H1 (cell line): Measurements from ENCODE around the gene SBF2. TPM values are rescaled to one million over a fixed set of nuclear protein-coding genes. Genes with fewer than 3 reads are reported as not detected.

ENCODE experiments used
- CTCF ChIA-PET: fragments of 300-600 bp; sonication (Branson Sonifier 250); formaldehyde crosslinking; loops from one replicate; lab custom pipeline; 2021; ENCODE audit not compliant: partially characterized antibody; lab: Charles Lee
- POLR2A ChIA-PET: fragments of 300-600 bp; sonication (Branson Sonifier 250); formaldehyde crosslinking; loops from one replicate; lab custom pipeline; 2021; ENCODE audit warnings: inconsistent platforms; ENCODE audit not compliant: partially characterized antibody; lab: Charles Lee
- DNase-seq, 2 experiments: peaks; one replicate each; pipeline versions ENCODE4 v3.0.0 to v3.0.0-alpha.2; 2010 to 2022; ENCODE audit warnings: low spot score in 2 of 2, low read depth in 1 of 2, mixed read lengths in 1 of 2
- FAIRE-seq: peaks from 2 replicates; lab custom pipeline; 2011; peaks lifted over from hg19 to GRCh38; lab: Jason Lieb, UNC
- H2AFZ ChIP-seq: 2 replicates; pipeline ENCODE4 v1.8.1; 2012; ENCODE audit warnings: low read length, inconsistent platforms
- H2AK5ac ChIP-seq: 2 replicates; pipeline ENCODE4 v1.6.1; 2013; ENCODE audit warnings: low read depth, low read length
- H2BK120ac ChIP-seq: replicated peaks from 2 replicates; pipeline ENCODE3; 2013; ENCODE audit warnings: low read depth, low read length, inconsistent platforms
- H2BK12ac ChIP-seq: 2 replicates; pipeline ENCODE4 v1.6.1; 2013; ENCODE audit warnings: low read depth, low read length
- H2BK15ac ChIP-seq: 2 replicates; pipeline ENCODE4 v1.6.1; 2013; ENCODE audit warnings: low read length
- H2BK20ac ChIP-seq: 2 replicates; pipeline ENCODE4 v1.6.1; 2013; ENCODE audit warnings: low read length
- H2BK5ac ChIP-seq: 2 replicates; pipeline ENCODE4 v1.6.1; 2013; ENCODE audit warnings: low read depth, low read length
- H3K14ac ChIP-seq: 2 replicates; pipeline ENCODE4 v1.6.1; 2013; ENCODE audit warnings: inconsistent platforms; ENCODE audit not compliant: insufficient read length
- H3K18ac ChIP-seq: 2 replicates; pipeline ENCODE4 v1.6.1; 2013; ENCODE audit warnings: low read length; ENCODE audit errors: extremely low read depth
- H3K23ac ChIP-seq: 2 replicates; pipeline ENCODE4 v1.6.1; 2013; ENCODE audit warnings: inconsistent platforms; ENCODE audit not compliant: insufficient read length
- H3K23me2 ChIP-seq: 2 replicates; pipeline ENCODE4 v1.6.1; 2013; ENCODE audit warnings: low read depth, low read length
- H3K27ac ChIP-seq: 2 replicates; pipeline ENCODE4 v1.6.1; 2011; ENCODE audit warnings: low read depth, low read length, inconsistent platforms
- H3K27me3 ChIP-seq, 4 experiments: replicated peaks in 1 of 4; 1 replicate in 1 of 4; 2 replicates in 3 of 4; pipeline versions ENCODE4 v1.6.1 to v1.8.1; 2011 to 2013; ENCODE audit warnings: low read length in 3 of 4, mild to moderate bottlenecking in 3 of 4, inconsistent platforms in 2 of 4, mixed read lengths in 2 of 4, moderate library complexity in 1 of 4; ENCODE audit not compliant: control insufficient read depth in 3 of 4, insufficient read depth in 3 of 4; ENCODE audit errors: extremely low read depth in 1 of 4
- H3K36me3 ChIP-seq, 4 experiments: 2 replicates each; pipeline versions ENCODE4 v1.6.1 to v1.8.1; 2011 to 2013; ENCODE audit warnings: mild to moderate bottlenecking in 4 of 4, low read length in 3 of 4, moderate library complexity in 2 of 4, control low read depth in 1 of 4, inconsistent platforms in 1 of 4; ENCODE audit not compliant: insufficient read depth in 4 of 4, control insufficient read depth in 2 of 4
- H3K4ac ChIP-seq: replicated peaks from 2 replicates; pipeline ENCODE3; 2013; ENCODE audit warnings: low read length, low read depth, mixed read lengths, inconsistent platforms; ENCODE audit not compliant: insufficient read length
- H3K4me1 ChIP-seq, 4 experiments: replicated peaks in 1 of 4; 1 replicate in 1 of 4; 2 replicates in 3 of 4; pipeline versions ENCODE4 v1.6.1 to v1.8.1; 2011 to 2013; ENCODE audit warnings: low read length in 3 of 4, inconsistent platforms in 2 of 4, mixed read lengths in 1 of 4; ENCODE audit not compliant: insufficient read depth in 4 of 4, control insufficient read depth in 3 of 4
- H3K4me2 ChIP-seq, 2 experiments: 2 replicates each; pipeline versions ENCODE4 v1.6.1 to v1.8.1; 2011 to 2013; ENCODE audit warnings: low read depth in 2 of 2, low read length in 2 of 2, control low read depth in 1 of 2, inconsistent platforms in 1 of 2, mild to moderate bottlenecking in 1 of 2; ENCODE audit not compliant: insufficient read depth in 1 of 2
- H3K4me3 ChIP-seq, 4 experiments: fragments of 200-600, 300-600 bp in 1 of 4; sonication (generic), shearing (Covaris generic), sonication (Bioruptor Twin) in 1 of 4; 2 replicates each; pipeline versions ENCODE4 v1.5.1 to v1.8.1; 2011 to 2016; ENCODE audit warnings: low read length in 4 of 4, low read depth in 3 of 4, control low read depth in 2 of 4, inconsistent platforms in 2 of 4, mild to moderate bottlenecking in 2 of 4, mixed read lengths in 1 of 4, moderate library complexity in 1 of 4; ENCODE audit not compliant: insufficient read depth in 2 of 4; ENCODE audit errors: extremely low read depth in 1 of 4
- H3K56ac ChIP-seq: replicated peaks from 2 replicates; pipeline ENCODE3; 2013; ENCODE audit warnings: low read depth, mild to moderate bottlenecking, mixed read lengths, low read length, inconsistent platforms; ENCODE audit not compliant: insufficient read length
- H3K79me1 ChIP-seq: 2 replicates; pipeline ENCODE4 v1.6.1; 2013; ENCODE audit warnings: low read depth, low read length, control low read depth
- H3K79me2 ChIP-seq, 2 experiments: 2 replicates each; pipeline versions ENCODE4 v1.6.1 to v1.8.1; 2012 to 2013; ENCODE audit warnings: low read length in 2 of 2, mild to moderate bottlenecking in 2 of 2, inconsistent platforms in 1 of 2; ENCODE audit not compliant: insufficient read depth in 2 of 2, control insufficient read depth in 1 of 2
- H3K9ac ChIP-seq, 4 experiments: replicated peaks in 1 of 4; 1 replicate in 1 of 4; 2 replicates in 3 of 4; pipeline versions ENCODE4 v1.6.1 to v1.8.1; 2011 to 2013; ENCODE audit warnings: low read depth in 3 of 4, low read length in 3 of 4, control low read depth in 2 of 4, mild to moderate bottlenecking in 2 of 4, moderate library complexity in 2 of 4, inconsistent platforms in 1 of 4; ENCODE audit errors: extremely low read depth in 1 of 4
- H3K9me3 ChIP-seq, 2 experiments: 2 replicates each; pipeline versions ENCODE4 v1.6.1 to v1.8.1; 2012 to 2013; ENCODE audit warnings: mild to moderate bottlenecking in 2 of 2, moderate library complexity in 2 of 2, control low read depth in 1 of 2, inconsistent platforms in 1 of 2, low read depth in 1 of 2, low read length in 1 of 2, mixed read lengths in 1 of 2; ENCODE audit not compliant: insufficient read depth in 2 of 2
- H4K20me1 ChIP-seq, 2 experiments: replicated peaks in 1 of 2; 2 replicates each; pipeline versions ENCODE3 to v1.8.1; 2011 to 2013; ENCODE audit warnings: inconsistent platforms in 2 of 2, low read length in 2 of 2, mild to moderate bottlenecking in 1 of 2; ENCODE audit not compliant: insufficient read depth in 2 of 2, control insufficient read depth in 1 of 2
- H4K5ac ChIP-seq: 2 replicates; pipeline ENCODE4 v1.6.1; 2013; ENCODE audit warnings: low read length, low read depth, mixed read lengths, inconsistent platforms; ENCODE audit not compliant: insufficient read length
- H4K8ac ChIP-seq: 2 replicates; pipeline ENCODE4 v1.8.0; 2013; ENCODE audit warnings: mild to moderate bottlenecking, moderate library complexity, low read length, inconsistent platforms; ENCODE audit not compliant: insufficient read depth; ENCODE audit errors: extremely low read depth
- H4K91ac ChIP-seq: replicated peaks from 2 replicates; pipeline ENCODE3; 2013; ENCODE audit warnings: low read length, mixed read lengths, inconsistent platforms; ENCODE audit not compliant: insufficient read length
- ASH2L ChIP-seq: fragments of 200-600, 300-600 bp; sonication (generic); IDR thresholded peaks from one replicate; pipeline ENCODE4 v1.7.1; 2017; ENCODE audit warnings: low read length
- BACH1 ChIP-seq: IDR thresholded peaks from 2 replicates; pipeline ENCODE4 v1.6.1; 2012; ENCODE audit warnings: low read length, improper control_type of control experiment
- CBX5 ChIP-seq: fragments of 300-800, 300-1000 bp; sonication (generic); IDR thresholded peaks from 2 replicates; pipeline ENCODE4 v1.7.1; 2016; ENCODE audit warnings: antibody characterized with exemption, low read length, low read depth
- E2F6 ChIP-seq: IDR thresholded peaks from 2 replicates; pipeline ENCODE4 v1.6.1; 2012; ENCODE audit warnings: inconsistent platforms
- EZH2 ChIP-seq: fragments of 200-600 bp; sonication (generic); IDR thresholded peaks from 2 replicates; pipeline ENCODE4 v1.7.1; 2012; ENCODE audit warnings: low read depth, mild to moderate bottlenecking, moderate library complexity, low read length, inconsistent platforms; ENCODE audit not compliant: severe bottlenecking
- GTF2F1 ChIP-seq: IDR thresholded peaks from 2 replicates; pipeline ENCODE4 v1.6.1; 2012; ENCODE audit warnings: low read depth, low read length, improper control_type of control experiment, borderline replicate concordance
- JUN ChIP-seq: IDR thresholded peaks from 2 replicates; pipeline ENCODE4 v1.6.1; 2011; ENCODE audit warnings: low read depth, mild to moderate bottlenecking, improper control_type of control experiment, low read length
- NANOG ChIP-seq: IDR thresholded peaks from 2 replicates; pipeline ENCODE4 v1.6.1; 2011; ENCODE audit warnings: low read length, low read depth, mild to moderate bottlenecking, inconsistent platforms; ENCODE audit not compliant: insufficient read depth, poor library complexity, severe bottlenecking
- RAD21 ChIP-seq, 2 experiments: IDR thresholded peaks in 1 of 2; conservative IDR thresholded peaks in 1 of 2; 2 replicates each; pipeline ENCODE4 v1.6.1; 2011; ENCODE audit warnings: low read depth in 2 of 2, low read length in 2 of 2, improper control_type of control experiment in 1 of 2, inconsistent platforms in 1 of 2, mild to moderate bottlenecking in 1 of 2, moderate library complexity in 1 of 2
- RNF2 ChIP-seq: fragments of 200-900, 300-1000 bp; sonication (generic); IDR thresholded peaks from 2 replicates; pipeline ENCODE4 v1.7.1; 2016; ENCODE audit warnings: borderline replicate concordance, low read depth, mild to moderate bottlenecking, antibody characterized with exemption, low read length; ENCODE audit not compliant: poor library complexity, severe bottlenecking; ENCODE audit errors: missing control alignments
- SP2 ChIP-seq: IDR thresholded peaks from 2 replicates; pipeline ENCODE4 v1.6.1; 2012; ENCODE audit warnings: mild to moderate bottlenecking, low read length, inconsistent platforms
- SUZ12 ChIP-seq: fragments of 200-600 bp; sonication (generic); IDR thresholded peaks from 2 replicates; pipeline ENCODE4 v1.6.1; 2012; ENCODE audit warnings: mild to moderate bottlenecking, inconsistent platforms, low read length, moderate library complexity, mixed read lengths
- YY1 ChIP-seq: IDR thresholded peaks from 2 replicates; pipeline ENCODE4 v1.6.1; 2011; ENCODE audit warnings: low read depth, mild to moderate bottlenecking, low read length
- WGBS, 2 experiments: shearing (Covaris generic) in 1 of 2; methylation state at CpG; one replicate each; pipeline versions ENCODE4 v1.1.6 to v1.1.7; 2013 to 2015; ENCODE audit warnings: low lambda C conversion rate in 2 of 2, mixed read lengths in 2 of 2, inconsistent platforms in 1 of 2, low coverage in 1 of 2, missing lambda C conversion rate in 1 of 2; ENCODE audit not compliant: insufficient replicate concordance in 2 of 2, insufficient coverage in 1 of 2, insufficient read length in 1 of 2; ENCODE audit errors: extremely low coverage in 1 of 2, missing lambda C conversion rate in 1 of 2; 5-methylcytosine and 5-hydroxymethylcytosine counted together
- polyA plus RNA-seq, 7 experiments: library from polyadenylated mRNA; depleted of rRNA in 3 of 7; stranded (reverse) in 5 of 7; unstranded in 2 of 7; fragments of >200 nt in 5 of 7; fragments of 200-250 nt in 2 of 7; gene quantifications; 1 replicate in 5 of 7; 2 replicates in 1 of 7; 4 replicates in 1 of 7; pipeline versions ENCODE4 v1.2.1 to v1.2.3, GENCODE V29; 2011 to 2013; ENCODE audit warnings: missing spikeins in 2 of 7, mixed read lengths in 2 of 7
- total RNA-seq: library from RNA; stranded (reverse); fragmentation: NEBNext Ultra II Directional; extraction: Animal tissue kit (Norgen Biotek cat#: 25700); gene quantifications from 2 replicates; pipeline ENCODE4 v1.2.1, GENCODE V29; 2021

SBF2 gene
- total and polyA plus RNA-seq, 2 of the 8 experiments (the other 6 are each of a cell fraction or from before 2014, with no cell fraction given), result 36.7 to 50.5 TPM

DNA sequence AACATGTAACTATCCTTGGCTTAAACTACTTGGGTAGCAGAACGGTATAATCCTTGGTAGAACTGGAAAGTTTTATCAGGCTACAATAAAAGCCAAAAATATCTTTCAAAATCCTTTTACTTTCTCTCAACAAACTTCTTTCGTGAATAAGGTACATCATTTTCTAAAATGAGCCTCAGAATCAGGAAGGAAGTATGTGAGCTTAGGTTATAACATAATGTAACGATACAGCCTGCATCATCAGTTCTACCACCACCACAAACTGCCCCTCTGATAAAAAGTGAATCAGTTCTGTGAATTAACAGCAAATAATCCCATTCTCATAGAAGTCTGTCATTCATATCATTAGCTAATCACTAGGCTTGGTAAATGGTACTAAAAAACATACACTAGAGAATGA is 244.3 kb downstream of the SBF2 start:
- WGBS, 2 experiments, result 83% methylated on average over 3 of the region's 3 CpGs; no CpG with 5 or more reads in 1 of the 2 experiments
- H3K4me3 ChIP-seq, result no peak overlapping the region
- ChIA-PET POLR2A (no interaction called here), CTCF (interaction anchor here (0.6 to 1.3 kb wide), 2 partner anchors 28 to 93 kb away, joined by 3 read pairs; no protein-coding TSS in a partner anchor)
- H3K23me2 ChIP-seq, result no peaks in the 10 kb centered on the region
- FAIRE-seq, result no peak
- H3K4me2 ChIP-seq, result no peak overlapping the region
- no peaks in the 10 kb centered on the region for H3K9me3 ChIP-seq
- no peak overlapping the region for H3K27ac ChIP-seq
- no peak overlapping the region for H3K56ac ChIP-seq
- no peak overlapping the region for H2AK5ac ChIP-seq
- H2BK12ac ChIP-seq, result no peak overlapping the region
- no peak overlapping the region for H4K8ac ChIP-seq
- H4K5ac ChIP-seq, result no peak overlapping the region
- no peaks in the 10 kb centered on the region for H3K36me3 ChIP-seq
- no peak overlapping the region for H2BK120ac ChIP-seq
- no peaks in the 10 kb centered on the region for H3K79me1 ChIP-seq
- no peak overlapping the region for H2BK20ac ChIP-seq
- no peak overlapping the region for H2BK5ac ChIP-seq
- peaks cover 0 to 1% (median 0%) of the 10 kb centered on the region in 4 experiments; a peak in 1 of 7 replicates for H3K27me3 ChIP-seq
- no peak overlapping the region for H3K23ac ChIP-seq
- no peak overlapping the region for H3K14ac ChIP-seq
- peaks cover 0 to 3% (median under 1%) of the 10 kb centered on the region in 4 experiments; a peak in 1 of 7 replicates for H3K4me1 ChIP-seq
- no peaks in the 10 kb centered on the region for H4K20me1 ChIP-seq
- no peak overlapping the region for H3K18ac ChIP-seq
- no peak for DNase-seq
- no peak overlapping the region for H3K4ac ChIP-seq
- H3K79me2 ChIP-seq, result 0 out of 4 replicates have a peak, but pooled peaks cover 0 to 4% of the 10 kb centered on the region in 2 experiments
- no peak overlapping the region for H3K9ac ChIP-seq
- no peak overlapping the region for H2AFZ ChIP-seq
- H2BK15ac ChIP-seq, result no peak overlapping the region
- no peak overlapping the region for H4K91ac ChIP-seq
- TF ChIP-seq CBX5 (no peak), RNF2 (no peak), ASH2L (no peak), JUN (no peak), RAD21 (IDR thresholded peaks at IDR 0.05 in 1 of 2, conservative IDR thresholded peaks at IDR 0.05 in 1 of 2; ENCODE audit: low read depth in 2 of 2, low read length in 2 of 2) (no peak), SUZ12 (no peak), E2F6 (no peak), NANOG (no peak), SP2 (no peak), GTF2F1 (no peak), YY1 (no peak), BACH1 (no peak), EZH2 (no peak)
